Stomach (tissue), 4 donors: ENCODE results near the gene LAMB1.

Experiments
- EP300 ChIP-seq: sonication (generic); formaldehyde crosslinking; IDR thresholded peaks from one replicate; pipeline ENCODE4 v1.6.1; 2017; ENCODE audit warnings: antibody characterized with exemption
- POLR2A ChIP-seq, 4 donors: fragments of 450-650 bp; IDR thresholded peaks; one replicate each; pipeline ENCODE4 v1.6.1; 2016; ENCODE audit warnings: antibody characterized with exemption in 4 of 4, control low read depth in 2 of 4, mild to moderate bottlenecking in 1 of 4, moderate library complexity in 1 of 4
- POLR2AphosphoS5 ChIP-seq, 3 donors: sonication (generic); formaldehyde crosslinking; IDR thresholded peaks; one replicate each; pipeline ENCODE4 v1.6.1; 2016; ENCODE audit warnings: antibody characterized with exemption in 3 of 3
- TF ChIP-seq, protein P1 (sequence below), 7 experiments: fragments of 450-650 bp in 4 of 7; fragments of 200-600 bp in 3 of 7; sonication (generic) in 3 of 7; IDR thresholded peaks; one replicate each; pipeline ENCODE4 v1.5.1; 2016 to 2019; ENCODE audit warnings: antibody characterized with exemption in 7 of 7, control low read depth in 2 of 7, mild to moderate bottlenecking in 1 of 7

DNA sequence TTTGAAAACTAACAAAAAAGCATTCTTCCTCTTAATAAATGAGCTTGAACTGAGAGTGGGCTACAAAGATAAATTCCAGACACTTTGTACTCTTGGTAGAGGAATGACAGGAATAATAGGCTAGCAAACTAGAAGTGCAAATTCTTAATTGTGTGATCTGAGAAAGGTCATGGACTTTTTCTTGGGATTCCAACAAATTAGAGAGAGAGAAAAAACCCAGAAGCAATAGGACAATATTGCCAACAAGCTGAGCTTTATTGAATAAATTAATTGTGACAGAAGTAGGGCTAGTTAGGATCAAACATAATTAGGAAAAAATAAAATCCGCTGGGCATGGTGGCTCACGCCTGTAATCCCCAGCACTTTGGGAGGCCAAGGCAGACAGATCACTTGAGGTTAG lies 41.4 kb upstream of the LAMB1 start:
- TF ChIP-seq, protein P1, sequence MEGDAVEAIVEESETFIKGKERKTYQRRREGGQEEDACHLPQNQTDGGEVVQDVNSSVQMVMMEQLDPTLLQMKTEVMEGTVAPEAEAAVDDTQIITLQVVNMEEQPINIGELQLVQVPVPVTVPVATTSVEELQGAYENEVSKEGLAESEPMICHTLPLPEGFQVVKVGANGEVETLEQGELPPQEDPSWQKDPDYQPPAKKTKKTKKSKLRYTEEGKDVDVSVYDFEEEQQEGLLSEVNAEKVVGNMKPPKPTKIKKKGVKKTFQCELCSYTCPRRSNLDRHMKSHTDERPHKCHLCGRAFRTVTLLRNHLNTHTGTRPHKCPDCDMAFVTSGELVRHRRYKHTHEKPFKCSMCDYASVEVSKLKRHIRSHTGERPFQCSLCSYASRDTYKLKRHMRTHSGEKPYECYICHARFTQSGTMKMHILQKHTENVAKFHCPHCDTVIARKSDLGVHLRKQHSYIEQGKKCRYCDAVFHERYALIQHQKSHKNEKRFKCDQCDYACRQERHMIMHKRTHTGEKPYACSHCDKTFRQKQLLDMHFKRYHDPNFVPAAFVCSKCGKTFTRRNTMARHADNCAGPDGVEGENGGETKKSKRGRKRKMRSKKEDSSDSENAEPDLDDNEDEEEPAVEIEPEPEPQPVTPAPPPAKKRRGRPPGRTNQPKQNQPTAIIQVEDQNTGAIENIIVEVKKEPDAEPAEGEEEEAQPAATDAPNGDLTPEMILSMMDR (IDR thresholded peaks at IDR 0.05) = no peak
- TF ChIP-seq POLR2A (IDR thresholded peaks at IDR 0.05) = no peak
- no peak for TF ChIP-seq POLR2AphosphoS5 (IDR thresholded peaks at IDR 0.05)
- TF ChIP-seq EP300 = no peak
